Keratinocyte (primary cell): ENCODE results near the gene DSCAML1.

Experiments used
- CTCF ChIP-seq, 3 experiments: IDR thresholded peaks in 1 of 3; conservative IDR thresholded peaks in 1 of 3; optimal IDR thresholded peaks in 1 of 3; 2 replicates in 2 of 3; 3 replicates in 1 of 3; pipeline versions ENCODE3 to v1.5.1; 2011; ENCODE audit warnings: low read length in 3 of 3, mild to moderate bottlenecking in 3 of 3, moderate library complexity in 2 of 3, control low read depth in 1 of 3, inconsistent platforms in 1 of 3; ENCODE audit not compliant: insufficient read depth in 2 of 3; ENCODE audit errors: extremely low read depth in 1 of 3
- EZH2 ChIP-seq: IDR thresholded peaks from one replicate; pipeline ENCODE4 v1.6.1; 2012; ENCODE audit warnings: inconsistent platforms, mild to moderate bottlenecking, low read length, moderate library complexity

- TF ChIP-seq CTCF (optimal IDR thresholded peaks at IDR 0.05 in 1 of 3, IDR thresholded peaks at IDR 0.05 in 1 of 3, conservative IDR thresholded peaks at IDR 0.05 in 1 of 3; ENCODE audit: extremely low read depth in 1 of 3, insufficient read depth in 2 of 3, low read length in 3 of 3) (no peak), EZH2 (no peak)
Measured at GRCh38 chr11:117589063-117589462, 208.0 kb downstream of the DSCAML1 start.
